Stimulated activated CD4-positive, alpha-beta T cell treated with anti-CD3 and anti-CD28 coated beads, Interleukin-1b, Interleukin-23, amount 100 ng/mL, for 24 hours (primary cell): Measurements from ENCODE around the gene FOXK1.

Experiments
- DNase-seq, 4 experiments: peaks; one replicate each; pipeline ENCODE4 v3.0.0-alpha.2; 2020; ENCODE audit warnings: low read depth in 4 of 4, low spot score in 1 of 4

Gene FOXK1

GRCh38 chr7:4815609-4816418, 133.7 kb downstream of the FOXK1 start:
- DNase-seq: no peak

DNA sequence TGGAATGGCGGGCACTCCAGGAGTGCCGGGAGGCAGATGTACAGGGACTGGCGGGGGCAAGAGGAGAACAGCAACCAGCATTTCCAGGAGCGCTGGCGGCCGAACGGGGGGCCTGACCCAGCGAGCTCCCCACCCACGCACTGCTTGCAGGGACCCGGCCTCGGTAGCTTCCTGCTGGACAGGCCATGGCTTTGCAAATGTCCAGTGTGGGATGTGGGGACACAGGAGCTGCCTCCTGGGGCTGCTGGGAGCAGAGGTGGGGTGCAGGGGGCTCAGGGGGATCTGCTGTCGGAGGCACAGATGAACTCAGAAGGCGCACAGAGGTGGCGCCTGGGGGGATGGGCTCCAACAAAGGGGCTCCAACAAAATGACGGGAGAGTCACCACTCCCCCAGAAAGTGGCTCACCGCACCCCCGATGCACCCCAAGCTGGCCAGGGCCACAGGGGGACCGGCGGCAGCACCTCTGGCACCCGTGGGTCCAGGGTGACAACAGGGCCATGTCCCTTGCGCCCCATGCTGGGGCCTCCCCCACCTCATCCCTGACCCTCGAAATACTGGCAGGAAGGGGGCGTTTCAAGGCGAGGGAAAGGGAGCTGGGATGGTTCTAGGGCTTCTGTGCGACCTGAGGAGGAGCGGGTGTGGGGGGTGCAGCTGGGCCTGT, 134.5 kb downstream of the FOXK1 start:
- DNase-seq: no peak

DNA sequence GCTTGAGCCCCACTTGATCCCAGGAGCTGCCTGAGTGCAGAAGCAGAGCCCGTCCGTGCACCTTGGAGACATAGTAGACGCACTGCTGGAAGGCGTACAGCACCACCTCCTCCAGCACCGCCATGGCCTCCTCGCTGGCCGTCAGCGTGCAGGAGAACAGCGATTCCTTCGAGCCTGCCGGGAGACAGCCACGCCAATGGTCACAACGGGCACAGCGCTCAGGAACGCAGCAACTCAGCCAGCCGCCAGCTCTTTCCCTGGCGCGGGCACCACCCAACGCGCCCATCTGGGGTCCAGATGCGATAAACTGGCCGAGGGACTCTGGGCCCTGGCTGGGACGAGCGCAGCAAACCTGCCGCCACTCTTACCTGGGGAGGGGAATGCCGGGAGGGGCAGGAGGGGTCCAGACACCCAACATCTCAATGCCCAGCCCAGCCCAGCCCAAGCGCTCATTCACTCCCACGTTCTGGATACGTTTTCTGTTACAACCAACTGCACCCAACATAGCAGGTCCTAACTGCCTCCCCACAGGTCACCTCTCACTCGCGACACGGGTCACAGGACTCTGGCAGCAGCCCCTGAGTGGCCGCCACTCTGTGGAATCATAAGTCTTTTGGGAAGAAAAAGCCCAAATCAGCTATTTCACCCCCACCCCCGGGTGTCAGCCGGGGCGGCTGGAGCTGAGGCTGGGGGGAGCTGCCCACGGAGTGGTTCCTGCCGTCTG, 135.2 kb downstream of the FOXK1 start:
- DNase-seq: no peak

GRCh38 chr7:4818000-4818794, 136.1 kb downstream of the FOXK1 start:
- no peak for DNase-seq

GRCh38 chr7:4819560-4820404, 137.7 kb downstream of the FOXK1 start:
- no peak for DNase-seq

GRCh38 chr7:4820405-4820966, 138.4 kb downstream of the FOXK1 start:
- no peak for DNase-seq
